Calu3 (cell line): ENCODE data around the gene MEGF10. TPM values are rescaled to one million over a fixed set of nuclear protein-coding genes. Genes with fewer than 3 reads are reported as not detected.

Experiments
- BruUV-seq: library from RNA; stranded (reverse); fragments of 400-500 nt; replicated peaks from 2 replicates; lab custom pipeline; 2021; lab: Mats Ljungman, UMichigan
- CTCF ChIA-PET: fragments of 300-600 bp; sonication (Branson Sonifier 250); formaldehyde crosslinking; loops from one replicate; lab custom pipeline; 2022; ENCODE audit warnings: antibody characterized with exemption; lab: Charles Lee
- DNase-seq: peaks from one replicate; pipeline ENCODE4 v3.0.0; 2022
- H3K27ac Mint-ChIP-seq: one replicate; pipeline ENCODE4 v1.8.0; 2022; ENCODE audit warnings: mixed read lengths; ENCODE audit not compliant: unreplicated experiment
- H3K27me3 Mint-ChIP-seq: one replicate; pipeline ENCODE4 v1.8.0; 2022; ENCODE audit warnings: mixed read lengths; ENCODE audit not compliant: unreplicated experiment
- H3K36me3 Mint-ChIP-seq: one replicate; pipeline ENCODE4 v1.8.0; 2022; ENCODE audit warnings: mild to moderate bottlenecking, moderate library complexity, mixed read lengths; ENCODE audit not compliant: insufficient read depth, unreplicated experiment
- H3K4me1 Mint-ChIP-seq: one replicate; pipeline ENCODE4 v1.8.0; 2022; ENCODE audit warnings: mild to moderate bottlenecking, low read depth, mixed read lengths; ENCODE audit not compliant: unreplicated experiment
- H3K4me3 Mint-ChIP-seq: one replicate; pipeline ENCODE4 v1.8.0; 2022; ENCODE audit warnings: mild to moderate bottlenecking, low read depth, moderate library complexity, mixed read lengths; ENCODE audit not compliant: unreplicated experiment
- H3K9me3 Mint-ChIP-seq: one replicate; pipeline ENCODE4 v1.8.0; 2022; ENCODE audit warnings: low read depth, mixed read lengths; ENCODE audit not compliant: unreplicated experiment
- intact Hi-C: fragments of 100-400 bp; cut with micrococcal nuclease; formaldehyde crosslinking; loops from one replicate; pipeline ENCODE4 v1.10.0; 2022; ENCODE audit not compliant: unreplicated experiment
- total RNA-seq: library from RNA; stranded (reverse); gene quantifications from 2 replicates; pipeline ENCODE4 v1.2.3, GENCODE V29; 2022
- TF ChIP-seq, protein P1 (sequence below): fragments of 200-600 bp; IDR thresholded peaks from one replicate; pipeline ENCODE4 v1.8.0; 2022; ENCODE audit warnings: antibody characterized with exemption; ENCODE audit not compliant: unreplicated experiment

Gene MEGF10
- total RNA-seq, 1 experiment from 2014 or later = 0.71 TPM

GRCh38 chr5:127389601-127390000, 99.0 kb downstream of the MEGF10 start:
- TF ChIP-seq, protein P1, sequence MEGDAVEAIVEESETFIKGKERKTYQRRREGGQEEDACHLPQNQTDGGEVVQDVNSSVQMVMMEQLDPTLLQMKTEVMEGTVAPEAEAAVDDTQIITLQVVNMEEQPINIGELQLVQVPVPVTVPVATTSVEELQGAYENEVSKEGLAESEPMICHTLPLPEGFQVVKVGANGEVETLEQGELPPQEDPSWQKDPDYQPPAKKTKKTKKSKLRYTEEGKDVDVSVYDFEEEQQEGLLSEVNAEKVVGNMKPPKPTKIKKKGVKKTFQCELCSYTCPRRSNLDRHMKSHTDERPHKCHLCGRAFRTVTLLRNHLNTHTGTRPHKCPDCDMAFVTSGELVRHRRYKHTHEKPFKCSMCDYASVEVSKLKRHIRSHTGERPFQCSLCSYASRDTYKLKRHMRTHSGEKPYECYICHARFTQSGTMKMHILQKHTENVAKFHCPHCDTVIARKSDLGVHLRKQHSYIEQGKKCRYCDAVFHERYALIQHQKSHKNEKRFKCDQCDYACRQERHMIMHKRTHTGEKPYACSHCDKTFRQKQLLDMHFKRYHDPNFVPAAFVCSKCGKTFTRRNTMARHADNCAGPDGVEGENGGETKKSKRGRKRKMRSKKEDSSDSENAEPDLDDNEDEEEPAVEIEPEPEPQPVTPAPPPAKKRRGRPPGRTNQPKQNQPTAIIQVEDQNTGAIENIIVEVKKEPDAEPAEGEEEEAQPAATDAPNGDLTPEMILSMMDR = no peak
- BruUV-seq = no TSS peak
- no peaks in the 10 kb centered on the region for H3K9me3 Mint-ChIP-seq
- CTCF ChIA-PET = interaction anchor here (0.7 kb wide), 1 partner anchor 1360 kb away, joined by 3 read pairs; no protein-coding TSS in a partner anchor
- no peak overlapping the region for H3K27ac Mint-ChIP-seq
- H3K4me1 Mint-ChIP-seq = no peaks in the 10 kb centered on the region
- DNase-seq = no peak
- H3K36me3 Mint-ChIP-seq = no peaks in the 10 kb centered on the region
- intact Hi-C loops = loop anchor here (5.0 kb wide), 1 partner anchor 103 kb away; no protein-coding TSS in a partner anchor
- no peaks in the 10 kb centered on the region for H3K27me3 Mint-ChIP-seq
- no peak overlapping the region for H3K4me3 Mint-ChIP-seq

- Mint-ChIP-seq H3K4me3 (no peak overlapping the region), H3K27me3 (peaks cover 8% of the 10 kb centered on the region), H3K4me1 (no peaks in the 10 kb centered on the region), H3K9me3 (no peaks in the 10 kb centered on the region), H3K36me3 (no peaks in the 10 kb centered on the region), H3K27ac (no peak overlapping the region)
- intact Hi-C loops = no loop called here
- CTCF ChIA-PET = interaction anchor here (1.3 kb wide), 1 partner anchor 15 kb away, joined by 3 read pairs; no protein-coding TSS in a partner anchor
- no peak for DNase-seq
- TF ChIP-seq, protein P1 = no peak
- BruUV-seq = no TSS peak
Measured at GRCh38 chr5:127392762-127393161, 102.2 kb downstream of the MEGF10 start.

DNA sequence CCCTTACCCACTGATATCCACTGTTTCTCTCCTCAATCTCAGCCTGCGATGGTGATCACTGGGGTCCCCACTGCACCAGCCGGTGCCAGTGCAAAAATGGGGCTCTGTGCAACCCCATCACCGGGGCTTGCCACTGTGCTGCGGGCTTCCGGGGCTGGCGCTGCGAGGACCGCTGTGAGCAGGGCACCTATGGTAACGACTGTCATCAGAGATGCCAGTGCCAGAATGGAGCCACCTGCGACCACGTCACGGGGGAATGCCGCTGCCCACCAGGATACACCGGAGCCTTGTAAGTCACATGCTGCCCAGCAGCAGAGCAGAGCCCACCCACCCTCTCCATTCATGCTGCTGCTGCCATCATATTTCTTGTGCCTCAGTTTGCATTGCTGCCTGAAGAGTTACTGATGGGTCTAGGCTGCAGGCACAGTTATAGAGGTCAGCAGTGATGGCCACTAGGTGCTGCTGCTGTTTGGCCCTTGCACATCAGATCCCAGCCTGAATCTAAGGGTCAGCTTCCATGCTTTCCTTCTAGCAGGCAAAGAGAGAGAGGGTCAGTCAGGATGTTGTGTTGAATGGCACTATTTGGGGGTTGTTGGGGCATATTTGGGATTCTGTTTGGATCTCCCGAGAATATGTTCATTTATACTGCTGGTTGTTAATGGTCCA, 106.0 kb downstream of the MEGF10 start:
- no peak for DNase-seq
- H3K9me3 Mint-ChIP-seq = no peaks in the 10 kb centered on the region
- H3K4me1 Mint-ChIP-seq = no peaks in the 10 kb centered on the region
- CTCF ChIA-PET = interaction anchor here (0.8 kb wide), 1 partner anchor 96 kb away, joined by 3 read pairs; no protein-coding TSS in a partner anchor
- BruUV-seq = no TSS peak
- no peaks in the 10 kb centered on the region for H3K36me3 Mint-ChIP-seq
- TF ChIP-seq, protein P1 = no peak
- intact Hi-C loops = no loop called here
- H3K27ac Mint-ChIP-seq = no peak overlapping the region
- no peak overlapping the region for H3K4me3 Mint-ChIP-seq
- H3K27me3 Mint-ChIP-seq = peaks cover 28% of the 10 kb centered on the region

DNA sequence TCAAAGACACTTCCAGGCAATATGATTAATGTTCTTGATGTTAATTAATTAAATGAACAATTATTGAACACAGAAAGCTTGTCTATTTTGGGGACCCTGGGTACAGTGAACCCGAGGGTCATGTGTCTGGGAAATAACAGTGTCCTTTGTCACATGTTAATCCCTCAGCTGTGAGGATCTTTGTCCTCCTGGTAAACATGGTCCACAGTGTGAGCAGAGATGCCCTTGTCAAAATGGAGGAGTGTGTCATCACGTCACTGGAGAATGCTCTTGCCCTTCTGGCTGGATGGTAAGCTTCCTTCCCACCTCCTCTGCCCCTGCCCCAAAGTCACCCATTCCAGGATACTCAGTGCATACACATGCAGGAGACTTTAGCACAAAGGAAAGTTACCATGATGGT, 107.9 kb downstream of the MEGF10 start:
- no peak for DNase-seq
- no peak overlapping the region for H3K4me3 Mint-ChIP-seq
- H3K27me3 Mint-ChIP-seq = peaks cover 28% of the 10 kb centered on the region
- TF ChIP-seq, protein P1 = no peak
- no TSS peak for BruUV-seq
- no peaks in the 10 kb centered on the region for H3K4me1 Mint-ChIP-seq
- intact Hi-C loops = no loop called here
- no peaks in the 10 kb centered on the region for H3K36me3 Mint-ChIP-seq
- H3K27ac Mint-ChIP-seq = no peak overlapping the region
- CTCF ChIA-PET = no interaction called here
- no peaks in the 10 kb centered on the region for H3K9me3 Mint-ChIP-seq
